Measurements from ENCODE around the gene HBD. TPM values are rescaled to one million over a fixed set of nuclear protein-coding genes. Genes with fewer than 3 reads are reported as not detected.

Gene HBD
- total RNA-seq, 1 donor from 2014 or later, result not detected

GRCh38 chr11:5241458-5241857 lies 7.2 kb upstream of the HBD start:
- Mint-ChIP-seq H3K27ac (no peak overlapping the region), H3K9me3 (no peaks in the 10 kb centered on the region), H3K4me3 (no peak overlapping the region), H3K27me3 (peaks cover 9% of the 10 kb centered on the region), H3K4me1 (ENCODE audit: unreplicated experiment) (no peaks in the 10 kb centered on the region), H3K36me3 (no peaks in the 10 kb centered on the region)
- DNase-seq (ENCODE audit: extremely low spot score, unreplicated experiment), result no peak
- no peak for TF ChIP-seq CTCF (conservative IDR thresholded peaks at IDR 0.05)

- Mint-ChIP-seq H3K36me3 (no peaks in the 10 kb centered on the region), H3K9me3 (no peaks in the 10 kb centered on the region), H3K4me3 (no peak overlapping the region), H3K27me3 (peaks cover 9% of the 10 kb centered on the region), H3K27ac (no peak overlapping the region), H3K4me1 (ENCODE audit: unreplicated experiment) (no peaks in the 10 kb centered on the region)
- no peak for TF ChIP-seq CTCF (conservative IDR thresholded peaks at IDR 0.05)
- no peak for DNase-seq (ENCODE audit: extremely low spot score, unreplicated experiment)
These were observed 6.2 kb upstream of the HBD start for GRCh38 chr11:5240458-5240857.

GRCh38 chr11:5240056-5240455 lies 5.8 kb upstream of the HBD start:
- Mint-ChIP-seq H3K9me3 (no peaks in the 10 kb centered on the region), H3K27ac (no peak overlapping the region), H3K27me3 (peaks cover 9% of the 10 kb centered on the region), H3K4me3 (no peak overlapping the region), H3K4me1 (ENCODE audit: unreplicated experiment) (no peaks in the 10 kb centered on the region), H3K36me3 (no peaks in the 10 kb centered on the region)
- TF ChIP-seq CTCF (conservative IDR thresholded peaks at IDR 0.05), result no peak
- DNase-seq (ENCODE audit: extremely low spot score, unreplicated experiment), result no peak

GRCh38 chr11:5239046-5239445 lies 4.8 kb upstream of the HBD start:
- Mint-ChIP-seq H3K4me1 (ENCODE audit: unreplicated experiment) (peaks cover 5% of the 10 kb centered on the region), H3K9me3 (no peaks in the 10 kb centered on the region), H3K27ac (no peak overlapping the region), H3K4me3 (no peak overlapping the region), H3K27me3 (peaks cover 9% of the 10 kb centered on the region), H3K36me3 (no peaks in the 10 kb centered on the region)
- DNase-seq (ENCODE audit: extremely low spot score, unreplicated experiment), result no peak
- no peak for TF ChIP-seq CTCF (conservative IDR thresholded peaks at IDR 0.05)

- Mint-ChIP-seq H3K27ac (no peak overlapping the region), H3K4me3 (no peak overlapping the region), H3K36me3 (no peaks in the 10 kb centered on the region), H3K4me1 (ENCODE audit: unreplicated experiment) (peaks cover 5% of the 10 kb centered on the region), H3K9me3 (no peaks in the 10 kb centered on the region), H3K27me3 (peaks cover 9% of the 10 kb centered on the region)
- no peak for TF ChIP-seq CTCF (conservative IDR thresholded peaks at IDR 0.05)
- DNase-seq (ENCODE audit: extremely low spot score, unreplicated experiment), result no peak
These were observed 4.2 kb upstream of the HBD start for GRCh38 chr11:5238486-5238885.

- peaks cover 9% of the 10 kb centered on the region for H3K27me3 Mint-ChIP-seq
- peaks cover 5% of the 10 kb centered on the region for H3K4me1 Mint-ChIP-seq (ENCODE audit: unreplicated experiment)
- H3K4me3 Mint-ChIP-seq, result no peak overlapping the region
- H3K27ac Mint-ChIP-seq, result no peak overlapping the region
- TF ChIP-seq CTCF (conservative IDR thresholded peaks at IDR 0.05), result no peak
- H3K9me3 Mint-ChIP-seq, result no peaks in the 10 kb centered on the region
- H3K36me3 Mint-ChIP-seq, result no peaks in the 10 kb centered on the region
- no peak for DNase-seq (ENCODE audit: extremely low spot score, unreplicated experiment)
These were observed 3.1 kb upstream of the HBD start for GRCh38 chr11:5237420-5237819.
